ENCODE data around the gene PIM2.

GRCh38 chrX:48904626-48905025 is 14.2 kb downstream of the PIM2 start:
- TF ChIP-seq REST (IDR thresholded peaks at IDR 0.05; ENCODE audit: insufficient read depth in 1 of 2, low read depth in 2 of 2, low read length in 2 of 2) (no peak), SIN3A (IDR thresholded peaks at IDR 0.05; ENCODE audit: borderline replicate concordance, insufficient read depth, low read length) (no peak), FOXP2 (optimal IDR thresholded peaks at IDR 0.05; ENCODE audit: borderline replicate concordance, extremely low read depth, extremely low read length, insufficient read depth) (no peak), POLR2AphosphoS5 (IDR thresholded peaks at IDR 0.05; ENCODE audit: low read depth, low read length) (no peak), TAF1 (IDR thresholded peaks at IDR 0.05; ENCODE audit: borderline replicate concordance, insufficient read depth, low read length) (no peak)

Data from PFSK-1 (cell line).